Osteocyte (in vitro differentiated cells): Measurements from ENCODE around the gene SLC4A3. TPM values are rescaled to one million over a fixed set of nuclear protein-coding genes. Genes with fewer than 3 reads are reported as not detected.

Experiments used
- DNase-seq: peaks from one replicate; pipeline ENCODE4 v3.0.0; 2021; ENCODE audit warnings: mixed read lengths; ENCODE audit not compliant: unreplicated experiment; ENCODE audit errors: extremely low spot score
- H3K27ac Mint-ChIP-seq: one replicate; pipeline ENCODE4 v1.8.0; 2021; ENCODE audit warnings: mild to moderate bottlenecking, mixed read lengths; ENCODE audit not compliant: unreplicated experiment
- H3K27me3 Mint-ChIP-seq: one replicate; pipeline ENCODE4 v1.8.0; 2021; ENCODE audit warnings: mixed read lengths; ENCODE audit not compliant: unreplicated experiment
- H3K36me3 Mint-ChIP-seq: one replicate; pipeline ENCODE4 v1.8.0; 2021; ENCODE audit warnings: mixed read lengths; ENCODE audit not compliant: unreplicated experiment
- H3K4me1 Mint-ChIP-seq: one replicate; pipeline ENCODE4 v1.8.0; 2021; ENCODE audit warnings: mixed read lengths; ENCODE audit not compliant: unreplicated experiment
- H3K4me3 Mint-ChIP-seq: one replicate; pipeline ENCODE4 v1.8.0; 2021; ENCODE audit warnings: mild to moderate bottlenecking, moderate library complexity, mixed read lengths; ENCODE audit not compliant: unreplicated experiment
- H3K9me3 Mint-ChIP-seq: one replicate; pipeline ENCODE4 v1.8.0; 2021; ENCODE audit warnings: mixed read lengths; ENCODE audit not compliant: unreplicated experiment
- CTCF ChIP-seq: fragments of 200-600 bp; sonication (generic); IDR thresholded peaks from 2 replicates; pipeline ENCODE4 v1.5.0; 2021; ENCODE audit warnings: antibody characterized with exemption, mild to moderate bottlenecking, moderate library complexity
- total RNA-seq: library from RNA; stranded (reverse); gene quantifications from 2 replicates; pipeline ENCODE4 v1.2.1, GENCODE V29; 2021

SLC4A3 gene
- total RNA-seq, 1 donor from 2014 or later = 11.6 TPM

- peaks cover 4% of the 10 kb centered on the region for H3K36me3 Mint-ChIP-seq
- no peak for TF ChIP-seq CTCF
- H3K4me1 Mint-ChIP-seq = peaks cover 4% of the 10 kb centered on the region
- H3K27ac Mint-ChIP-seq = no peak overlapping the region
- no peak overlapping the region for H3K4me3 Mint-ChIP-seq
- no peak for DNase-seq
- no peaks in the 10 kb centered on the region for H3K27me3 Mint-ChIP-seq
- H3K9me3 Mint-ChIP-seq = no peaks in the 10 kb centered on the region
Measured at GRCh38 chr2:219636941-219637841, 9.8 kb downstream of the SLC4A3 start.

GRCh38 chr2:219637842-219638185, 10.4 kb downstream of the SLC4A3 start:
- H3K4me1 Mint-ChIP-seq = peaks cover 10% of the 10 kb centered on the region
- H3K27ac Mint-ChIP-seq = no peak overlapping the region
- H3K4me3 Mint-ChIP-seq = no peak overlapping the region
- DNase-seq = no peak
- H3K27me3 Mint-ChIP-seq = no peaks in the 10 kb centered on the region
- no peaks in the 10 kb centered on the region for H3K9me3 Mint-ChIP-seq
- TF ChIP-seq CTCF = no peak
- peaks cover 4% of the 10 kb centered on the region for H3K36me3 Mint-ChIP-seq

GRCh38 chr2:219638217-219638947, 11.0 kb downstream of the SLC4A3 start:
- Mint-ChIP-seq H3K4me3 (no peak overlapping the region), H3K27ac (no peak overlapping the region), H3K27me3 (no peaks in the 10 kb centered on the region), H3K36me3 (peaks cover 4% of the 10 kb centered on the region), H3K9me3 (no peaks in the 10 kb centered on the region), H3K4me1 (peaks cover 10% of the 10 kb centered on the region)
- TF ChIP-seq CTCF = no peak
- no peak for DNase-seq

GRCh38 chr2:219638948-219639755, 11.7 kb downstream of the SLC4A3 start:
- TF ChIP-seq CTCF = no peak
- Mint-ChIP-seq H3K4me3 (no peak overlapping the region), H3K27ac (no peak overlapping the region), H3K9me3 (no peaks in the 10 kb centered on the region), H3K4me1 (peaks cover 10% of the 10 kb centered on the region), H3K36me3 (peaks cover 2% of the 10 kb centered on the region), H3K27me3 (no peaks in the 10 kb centered on the region)
- no peak for DNase-seq
